ENCODE results near the gene POM121L2. TPM values are rescaled to one million over a fixed set of nuclear protein-coding genes. Genes with fewer than 3 reads are reported as not detected.

Gene POM121L2
- total RNA-seq: not detected

DNA sequence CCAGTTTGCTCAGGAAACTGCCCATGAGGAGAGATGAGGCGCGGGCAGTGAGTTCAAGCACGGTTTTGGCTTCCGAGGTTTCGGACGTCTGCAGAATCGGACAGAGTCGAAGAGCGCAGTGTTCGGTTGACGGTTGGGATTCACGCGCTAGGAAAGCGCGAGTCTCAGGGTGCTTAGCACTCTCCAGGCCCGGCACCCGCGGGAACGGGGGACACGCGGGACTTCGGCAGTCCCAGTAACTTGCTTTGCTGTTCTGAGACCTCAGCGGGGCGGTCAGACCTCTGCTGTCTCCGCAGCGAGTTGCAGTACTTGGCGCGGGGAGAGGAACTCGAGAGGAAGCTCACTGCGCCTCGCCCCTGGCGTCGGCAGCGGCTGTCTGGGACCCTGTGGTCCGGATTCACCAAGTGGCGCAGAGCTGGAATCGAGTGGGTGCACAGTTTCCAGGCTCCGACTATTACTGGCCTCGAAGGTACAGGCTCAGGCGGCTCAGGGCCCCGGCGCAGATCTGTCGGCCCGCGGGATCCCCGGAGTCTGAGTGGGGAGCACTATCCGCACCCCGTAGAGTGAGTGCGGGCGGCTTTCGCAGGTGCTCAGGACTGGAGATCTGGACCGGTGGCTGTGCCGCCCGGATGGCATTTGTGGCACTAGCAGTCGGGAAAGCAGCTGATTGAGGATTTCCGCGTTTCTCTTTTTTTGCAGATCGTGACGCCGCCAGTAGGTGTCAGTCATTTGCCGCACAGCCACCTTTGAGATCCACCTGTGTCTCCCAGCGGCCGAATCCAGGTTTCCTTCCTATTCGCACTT is at the start of gene POM121L2:
Gene POM121L2 (minus strand): TSS at position 128 of the 804 bp plus-strand sequence. CDS start 103 bp downstream, at position 25.
- Histone ChIP-seq H3K9me3 (no peaks in the 10 kb centered on the region), H3K36me3 (no peaks in the 10 kb centered on the region), H3K4me1 (peaks cover 7% of the 10 kb centered on the region), H3K27ac (no peak within 1 kb of the TSS), H3K27me3 (peaks cover 64% of the 10 kb centered on the region), H3K4me3 (peak within 1 kb of the TSS; percentile 47)
- DNase-seq (ENCODE audit: low spot score in 2 of 2): no peak
- WGBS: 4% methylated on average over 39 of the region's 64 CpGs
- TF ChIP-seq POLR2AphosphoS5 (IDR thresholded peaks at IDR 0.05): no peak
- TF ChIP-seq, protein P1, sequence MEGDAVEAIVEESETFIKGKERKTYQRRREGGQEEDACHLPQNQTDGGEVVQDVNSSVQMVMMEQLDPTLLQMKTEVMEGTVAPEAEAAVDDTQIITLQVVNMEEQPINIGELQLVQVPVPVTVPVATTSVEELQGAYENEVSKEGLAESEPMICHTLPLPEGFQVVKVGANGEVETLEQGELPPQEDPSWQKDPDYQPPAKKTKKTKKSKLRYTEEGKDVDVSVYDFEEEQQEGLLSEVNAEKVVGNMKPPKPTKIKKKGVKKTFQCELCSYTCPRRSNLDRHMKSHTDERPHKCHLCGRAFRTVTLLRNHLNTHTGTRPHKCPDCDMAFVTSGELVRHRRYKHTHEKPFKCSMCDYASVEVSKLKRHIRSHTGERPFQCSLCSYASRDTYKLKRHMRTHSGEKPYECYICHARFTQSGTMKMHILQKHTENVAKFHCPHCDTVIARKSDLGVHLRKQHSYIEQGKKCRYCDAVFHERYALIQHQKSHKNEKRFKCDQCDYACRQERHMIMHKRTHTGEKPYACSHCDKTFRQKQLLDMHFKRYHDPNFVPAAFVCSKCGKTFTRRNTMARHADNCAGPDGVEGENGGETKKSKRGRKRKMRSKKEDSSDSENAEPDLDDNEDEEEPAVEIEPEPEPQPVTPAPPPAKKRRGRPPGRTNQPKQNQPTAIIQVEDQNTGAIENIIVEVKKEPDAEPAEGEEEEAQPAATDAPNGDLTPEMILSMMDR (IDR thresholded peaks at IDR 0.05): peak in 1 of 2 donors; percentile 44

DNA sequence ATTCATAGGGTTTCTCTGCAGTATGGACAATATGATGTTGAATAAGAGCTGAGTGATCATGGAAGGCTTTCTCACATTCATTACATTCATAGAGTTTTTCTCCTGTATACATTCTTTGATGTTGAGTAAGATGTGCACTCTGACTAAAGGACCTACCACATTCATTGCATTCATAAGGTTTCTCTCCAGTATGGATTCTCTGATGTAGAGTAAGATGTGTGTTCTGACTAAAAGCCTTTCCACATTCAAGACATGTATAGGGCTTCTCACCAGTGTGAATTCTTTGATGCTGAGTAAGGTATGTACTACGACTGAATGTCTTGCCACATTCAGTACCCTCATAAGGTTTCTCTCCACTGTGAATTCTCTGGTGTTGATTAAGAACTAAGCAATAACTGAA is 47.2 kb upstream of the POM121L2 start:
- TF ChIP-seq, protein P1 (IDR thresholded peaks at IDR 0.05): no peak
- TF ChIP-seq EP300 (IDR thresholded peaks at IDR 0.05) (no peak), POLR2AphosphoS5 (IDR thresholded peaks at IDR 0.05) (no peak), POLR2A (IDR thresholded peaks at IDR 0.05) (no peak)
- peaks cover 22% of the 10 kb centered on the region for H3K9me3 ChIP-seq
- H3K27ac ChIP-seq: no peak overlapping the region
- DNase-seq (ENCODE audit: low spot score in 2 of 2): no peak
- peaks cover 21% of the 10 kb centered on the region for H3K36me3 ChIP-seq
- no peaks in the 10 kb centered on the region for H3K27me3 ChIP-seq
- no peaks in the 10 kb centered on the region for H3K4me1 ChIP-seq
- 92% methylated on average over 1 of the region's 1 CpG for WGBS
- H3K4me3 ChIP-seq: no peak overlapping the region

DNA sequence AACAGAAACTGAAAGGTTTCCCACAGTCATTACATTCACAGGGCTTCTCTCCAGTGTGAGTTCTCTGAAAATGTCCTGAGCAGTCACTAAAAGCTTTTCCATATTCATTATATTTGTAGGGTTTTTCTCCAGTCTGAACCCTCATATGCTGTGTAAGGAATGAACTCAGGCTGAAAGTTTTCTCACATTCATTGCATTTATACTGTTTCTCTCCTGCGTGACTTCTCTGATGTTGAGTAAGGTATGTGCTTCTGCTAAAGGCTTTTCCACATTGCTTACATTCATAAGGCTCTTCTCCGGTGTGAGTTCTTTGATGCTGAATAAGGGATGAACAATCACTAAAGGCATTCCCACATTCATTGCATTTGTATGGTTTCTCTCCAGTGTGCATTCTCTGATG is 46.7 kb upstream of the POM121L2 start:
- Histone ChIP-seq H3K27ac (no peak overlapping the region), H3K4me1 (no peaks in the 10 kb centered on the region), H3K9me3 (peaks cover 22% of the 10 kb centered on the region), H3K27me3 (no peaks in the 10 kb centered on the region), H3K4me3 (no peak overlapping the region), H3K36me3 (peaks cover 21% of the 10 kb centered on the region)
- DNase-seq (ENCODE audit: low spot score in 2 of 2): no peak
- 75% methylated on average over 2 of the region's 2 CpGs for WGBS
- TF ChIP-seq POLR2AphosphoS5 (IDR thresholded peaks at IDR 0.05) (no peak), POLR2A (IDR thresholded peaks at IDR 0.05) (no peak), EP300 (IDR thresholded peaks at IDR 0.05) (no peak)
- TF ChIP-seq, protein P1 (IDR thresholded peaks at IDR 0.05): no peak

DNA sequence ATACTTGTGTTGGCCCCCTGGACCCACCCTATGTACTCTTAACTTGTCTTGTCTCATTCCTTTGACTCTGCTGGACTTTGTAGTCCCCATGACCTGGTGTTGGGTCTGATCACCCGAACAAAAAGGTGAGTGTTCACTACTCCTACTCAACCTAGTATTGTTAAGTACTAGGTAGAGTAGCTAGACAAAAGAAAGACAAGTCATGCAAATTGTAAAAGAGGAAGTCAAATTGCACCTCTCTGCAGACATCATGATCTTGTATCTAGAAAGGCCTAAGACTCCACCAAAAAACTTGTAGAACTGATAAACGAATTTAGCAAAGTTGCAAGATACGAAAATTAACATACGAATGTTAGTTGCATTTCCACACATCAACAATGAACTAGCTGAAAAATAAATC is 40.8 kb upstream of the POM121L2 start:
- Histone ChIP-seq H3K27me3 (no peaks in the 10 kb centered on the region), H3K4me1 (no peaks in the 10 kb centered on the region), H3K4me3 (no peak overlapping the region), H3K36me3 (no peaks in the 10 kb centered on the region), H3K9me3 (peaks cover 4% of the 10 kb centered on the region), H3K27ac (no peak overlapping the region)
- DNase-seq (ENCODE audit: low spot score in 2 of 2): no peak
- 77% methylated on average over 4 of the region's 4 CpGs for WGBS
- TF ChIP-seq POLR2A (IDR thresholded peaks at IDR 0.05) (no peak), EP300 (IDR thresholded peaks at IDR 0.05) (no peak), POLR2AphosphoS5 (IDR thresholded peaks at IDR 0.05) (no peak)
- TF ChIP-seq, protein P1 (IDR thresholded peaks at IDR 0.05): no peak

DNA sequence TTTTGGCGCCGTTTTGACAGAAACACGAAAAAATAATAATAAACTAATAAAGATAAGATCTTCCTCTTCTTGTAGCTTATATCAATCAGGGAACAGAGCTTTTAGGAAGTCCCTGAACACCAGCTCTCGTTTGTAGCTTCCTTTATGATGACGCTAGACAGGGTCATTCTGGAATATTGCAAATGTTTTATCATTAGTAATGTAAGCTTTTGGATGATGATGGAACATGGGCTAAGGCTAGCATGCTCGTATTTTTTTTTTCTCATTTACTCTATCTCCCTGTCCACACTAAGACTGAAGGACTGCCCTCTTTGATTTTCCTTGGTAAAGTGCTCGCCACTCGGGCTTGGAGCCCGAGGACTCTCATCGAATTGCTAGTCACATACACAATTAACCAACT is 22.1 kb upstream of the POM121L2 start:
- TF ChIP-seq POLR2A (IDR thresholded peaks at IDR 0.05): no peak
- TF ChIP-seq EP300 (IDR thresholded peaks at IDR 0.05): no peak
- TF ChIP-seq, protein P1 (IDR thresholded peaks at IDR 0.05): no peak
- no peak for TF ChIP-seq POLR2AphosphoS5 (IDR thresholded peaks at IDR 0.05)
- Histone ChIP-seq H3K27me3 (peaks cover 59% of the 10 kb centered on the region), H3K36me3 (no peaks in the 10 kb centered on the region), H3K27ac (no peak overlapping the region), H3K4me1 (peaks cover 7% of the 10 kb centered on the region), H3K9me3 (no peaks in the 10 kb centered on the region), H3K4me3 (no peak overlapping the region)
- no peak for DNase-seq (ENCODE audit: low spot score in 2 of 2)
- 50% methylated on average over 10 of the region's 10 CpGs for WGBS

Measured in suprapubic skin (tissue), 4 donors.